22Rv1 (cell line): ENCODE measurements around the gene MXI1.
A peak's percentile ranks its signal among the peaks of the same experiment; 100 is the strongest.

Source experiments
- H3K27ac ChIP-seq: fragments of 450-650 bp; 2 replicates; pipeline ENCODE4 v1.5.1; 2017
- ZFX ChIP-seq: fragments of 450-650 bp; IDR thresholded peaks from 2 replicates; pipeline ENCODE4 v1.6.1; 2017; ENCODE audit warnings: antibody characterized with exemption, borderline replicate concordance
- TF ChIP-seq, protein P1 (sequence below): fragments of 450-650 bp; IDR thresholded peaks from 2 replicates; pipeline ENCODE4 v1.5.1; 2017; ENCODE audit warnings: mild to moderate bottlenecking

The MXI1 gene

DNA sequence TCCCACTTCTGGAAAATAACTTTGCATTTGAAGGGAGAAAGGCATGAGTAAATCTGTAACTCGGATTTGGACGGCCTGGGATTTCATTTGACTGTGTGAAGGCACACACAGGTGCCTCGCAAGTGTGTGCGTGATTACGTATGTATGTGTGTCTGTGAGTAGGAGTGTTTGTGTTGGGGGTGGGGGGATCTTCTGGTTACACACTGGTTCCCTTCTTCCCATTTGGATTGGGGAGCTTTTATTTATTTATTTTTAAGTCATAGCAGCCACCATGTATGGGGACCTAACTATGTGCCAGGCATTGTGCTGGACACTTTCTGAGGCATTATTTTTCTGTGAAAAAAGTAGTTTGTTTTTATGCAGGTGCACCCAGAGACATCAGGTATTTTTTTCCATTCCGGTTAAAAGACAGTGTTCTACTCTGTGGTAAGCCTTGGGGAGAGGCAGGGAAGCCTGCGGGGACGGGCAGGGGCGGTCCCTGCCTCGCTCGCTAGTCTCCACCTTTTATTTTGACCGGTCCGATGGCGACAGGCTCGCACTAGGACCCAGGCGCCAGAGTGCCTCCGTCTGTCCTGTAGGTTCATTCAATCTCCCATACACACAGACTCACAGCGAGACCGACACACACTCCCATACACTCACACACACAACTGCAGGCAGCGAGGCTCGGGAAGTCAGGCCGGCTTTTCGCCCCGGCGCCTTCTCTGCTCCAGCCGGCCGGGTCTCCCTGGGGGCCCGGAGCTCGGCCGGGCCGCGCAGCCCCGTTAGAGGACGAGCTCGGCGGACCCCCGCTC, at the start of gene MXI1:
Gene MXI1 (plus strand): TSS at position 595 of the 794 bp plus-strand sequence. CDS start 204 bp downstream, outside the sequence.
- peak within 1 kb of the TSS; percentile 86 for H3K27ac ChIP-seq
- TF ChIP-seq, protein P1, sequence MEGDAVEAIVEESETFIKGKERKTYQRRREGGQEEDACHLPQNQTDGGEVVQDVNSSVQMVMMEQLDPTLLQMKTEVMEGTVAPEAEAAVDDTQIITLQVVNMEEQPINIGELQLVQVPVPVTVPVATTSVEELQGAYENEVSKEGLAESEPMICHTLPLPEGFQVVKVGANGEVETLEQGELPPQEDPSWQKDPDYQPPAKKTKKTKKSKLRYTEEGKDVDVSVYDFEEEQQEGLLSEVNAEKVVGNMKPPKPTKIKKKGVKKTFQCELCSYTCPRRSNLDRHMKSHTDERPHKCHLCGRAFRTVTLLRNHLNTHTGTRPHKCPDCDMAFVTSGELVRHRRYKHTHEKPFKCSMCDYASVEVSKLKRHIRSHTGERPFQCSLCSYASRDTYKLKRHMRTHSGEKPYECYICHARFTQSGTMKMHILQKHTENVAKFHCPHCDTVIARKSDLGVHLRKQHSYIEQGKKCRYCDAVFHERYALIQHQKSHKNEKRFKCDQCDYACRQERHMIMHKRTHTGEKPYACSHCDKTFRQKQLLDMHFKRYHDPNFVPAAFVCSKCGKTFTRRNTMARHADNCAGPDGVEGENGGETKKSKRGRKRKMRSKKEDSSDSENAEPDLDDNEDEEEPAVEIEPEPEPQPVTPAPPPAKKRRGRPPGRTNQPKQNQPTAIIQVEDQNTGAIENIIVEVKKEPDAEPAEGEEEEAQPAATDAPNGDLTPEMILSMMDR: no peak
- TF ChIP-seq ZFX: no peak

- TF ChIP-seq, protein P1: no peak
- no peak for TF ChIP-seq ZFX
- H3K27ac ChIP-seq: no peak overlapping the region
Observed at GRCh38 chr10:110158051-110159005, 49.1 kb upstream of the MXI1 start.

GRCh38 chr10:110160081-110160480, 47.3 kb upstream of the MXI1 start:
- H3K27ac ChIP-seq: no peak overlapping the region
- TF ChIP-seq, protein P1: no peak

DNA sequence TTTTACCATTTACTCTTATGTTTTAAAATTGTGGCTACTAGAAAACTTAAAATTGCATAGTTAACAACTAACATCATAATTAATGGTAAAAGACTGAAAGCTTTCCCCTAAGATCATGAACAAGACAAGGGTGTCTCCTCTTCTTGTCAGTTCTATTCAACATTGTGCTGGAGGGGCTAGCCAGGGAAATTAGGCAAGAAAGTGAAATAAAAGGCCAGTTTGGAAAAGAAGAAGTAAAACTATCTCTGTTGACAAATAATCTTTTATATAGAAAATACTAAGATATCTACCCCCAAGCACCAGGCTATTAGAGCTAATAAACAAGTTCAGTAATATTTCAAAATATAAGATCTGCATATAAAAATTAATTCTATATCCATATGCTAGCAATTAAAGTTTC, 46.9 kb upstream of the MXI1 start:
- TF ChIP-seq, protein P1: no peak
- TF ChIP-seq ZFX: no peak
- H3K27ac ChIP-seq: no peak overlapping the region

DNA sequence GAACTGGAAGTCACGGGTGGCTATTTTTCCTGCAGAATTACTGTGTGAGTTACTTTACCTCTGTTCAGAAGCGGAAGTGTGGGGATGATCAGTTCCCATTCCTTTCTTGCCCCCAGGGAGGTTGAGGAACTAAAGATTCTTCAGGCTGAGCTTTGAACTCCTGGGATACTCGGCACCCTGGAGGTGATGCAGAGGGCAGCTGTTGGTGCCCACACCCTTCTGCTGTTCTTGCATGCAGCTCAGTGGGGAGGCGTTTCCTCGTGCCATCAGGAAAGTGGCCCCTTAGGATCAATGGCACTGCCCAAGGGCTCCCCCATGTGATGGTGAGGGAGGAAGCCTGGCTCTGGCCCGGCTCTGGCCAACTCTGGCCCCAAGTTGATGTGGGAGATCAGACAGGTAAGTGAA, 44.7 kb upstream of the MXI1 start:
- no peak for TF ChIP-seq ZFX
- TF ChIP-seq, protein P1: no peak
- no peak overlapping the region for H3K27ac ChIP-seq

GRCh38 chr10:110163192-110163773, 44.1 kb upstream of the MXI1 start:
- TF ChIP-seq, protein P1: no peak
- TF ChIP-seq ZFX: no peak
- no peak overlapping the region for H3K27ac ChIP-seq
